Neuron (in vitro differentiated cells): Measurements from ENCODE around the gene ZNF679.
A peak's percentile ranks its signal among the peaks of the same experiment; 100 is the strongest.
"Not testable (repeated sequence)": the region's sequence is repeated elsewhere in the genome, so short reads cannot be mapped to it uniquely, and the experiment has no call there.

Source experiments
- H2AFZ ChIP-seq: one replicate; pipeline ENCODE4 v1.6.1; 2013; ENCODE audit warnings: low read depth, mild to moderate bottlenecking, inconsistent platforms, low read length, moderate library complexity
- H3K27me3 ChIP-seq: one replicate; pipeline ENCODE4 v1.6.1; 2013; ENCODE audit warnings: low read length; ENCODE audit not compliant: insufficient read depth
- H3K36me3 ChIP-seq: one replicate; pipeline ENCODE4 v1.6.1; 2013; ENCODE audit warnings: low read length; ENCODE audit not compliant: insufficient read depth
- H3K4me1 ChIP-seq: one replicate; pipeline ENCODE4 v1.6.1; 2013; ENCODE audit warnings: low read length; ENCODE audit not compliant: insufficient read depth
- H3K4me3 ChIP-seq: 2 replicates; pipeline ENCODE4 v1.5.1; 2013; ENCODE audit warnings: mild to moderate bottlenecking, low read length, moderate library complexity
- H3K9me3 ChIP-seq: one replicate; pipeline ENCODE4 v1.6.1; 2013; ENCODE audit warnings: low read length

The ZNF679 gene

DNA sequence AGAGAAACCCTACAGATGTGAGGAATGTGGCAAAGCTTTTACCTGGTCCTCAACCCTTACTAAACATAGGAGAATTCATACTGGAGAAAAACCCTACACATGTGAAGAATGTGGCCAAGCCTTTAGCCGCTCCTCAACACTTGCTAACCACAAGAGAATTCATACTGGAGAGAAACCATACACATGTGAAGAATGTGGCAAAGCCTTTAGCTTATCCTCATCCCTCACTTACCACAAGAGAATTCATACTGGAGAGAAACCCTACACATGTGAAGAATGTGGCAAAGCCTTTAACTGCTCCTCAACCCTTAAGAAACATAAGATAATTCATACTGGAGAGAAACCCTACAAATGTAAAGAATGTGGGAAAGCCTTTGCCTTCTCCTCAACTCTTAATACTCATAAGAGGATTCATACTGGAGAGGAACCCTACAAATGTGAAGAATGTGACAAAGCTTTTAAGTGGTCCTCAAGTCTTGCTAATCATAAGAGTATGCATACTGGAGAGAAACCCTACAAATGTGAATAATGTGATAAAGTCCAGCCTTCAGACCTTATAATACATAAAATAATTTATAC lies 38.2 kb downstream of the ZNF679 start:
- no peaks in the 10 kb centered on the region for H3K9me3 ChIP-seq

DNA sequence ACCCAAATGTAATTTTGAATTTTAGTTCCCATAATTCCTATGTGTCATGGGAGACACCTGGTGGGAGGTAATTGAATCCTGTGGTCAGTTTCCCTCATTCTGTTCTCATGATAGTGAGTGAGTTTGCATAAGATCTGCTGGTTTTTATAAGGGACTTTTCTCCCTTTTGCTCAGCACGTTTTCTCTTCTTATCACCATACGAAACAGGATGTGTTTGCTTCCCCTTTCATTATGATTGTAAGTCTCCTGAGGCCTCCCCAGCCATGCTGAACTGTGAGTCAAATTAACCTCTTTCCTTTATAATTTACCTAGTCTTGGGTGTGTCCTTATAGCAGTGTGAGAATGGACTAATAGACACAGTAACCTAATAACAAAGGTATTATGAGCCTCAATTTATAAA lies 49.4 kb downstream of the ZNF679 start:
- H2AFZ ChIP-seq, result no peak overlapping the region
- H3K4me3 ChIP-seq, result no peak overlapping the region
- H3K9me3 ChIP-seq, result no peaks in the 10 kb centered on the region

More for the DNA sequence above, 38.2 kb downstream of the ZNF679 start:
- H3K27me3 ChIP-seq, result no peaks in the 10 kb centered on the region
- H2AFZ ChIP-seq, result no peak overlapping the region
- H3K4me1 ChIP-seq, result no peaks in the 10 kb centered on the region
- H3K36me3 ChIP-seq, result no peaks in the 10 kb centered on the region
- no peak overlapping the region for H3K4me3 ChIP-seq

DNA sequence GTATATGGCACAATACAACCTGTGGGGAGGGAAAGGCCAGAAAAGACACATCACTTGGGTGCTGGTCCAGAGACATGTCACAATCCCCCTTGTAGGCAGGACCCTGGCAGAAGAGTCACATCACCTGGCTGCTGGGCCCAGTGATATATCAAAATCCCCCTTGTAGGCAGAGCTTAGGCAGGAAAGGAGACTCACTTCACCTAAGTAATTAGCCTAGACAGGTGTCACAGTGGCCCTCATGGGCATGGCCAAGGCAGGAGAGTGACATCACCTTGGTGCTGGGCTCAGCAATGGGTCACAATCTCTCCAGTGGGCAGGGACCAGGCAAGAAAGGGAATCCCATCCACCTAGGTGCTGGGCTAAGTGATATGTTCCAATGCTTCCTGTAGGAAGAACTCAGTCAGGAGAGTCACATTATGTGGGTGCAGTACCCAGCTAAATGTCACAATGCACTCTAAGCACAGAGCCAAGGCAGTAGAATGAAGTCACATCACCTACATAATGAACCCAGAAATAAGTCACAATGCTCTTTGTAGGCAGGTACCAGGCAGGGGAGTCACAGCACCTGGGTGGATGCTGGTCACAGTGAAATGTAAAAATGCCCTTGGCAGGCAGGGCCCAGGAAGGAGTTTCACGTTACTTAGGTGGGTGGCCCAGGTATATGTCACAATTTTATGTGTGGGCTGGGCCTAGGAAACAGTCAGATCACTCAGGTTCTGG lies 66.6 kb downstream of the ZNF679 start:
- H3K9me3 ChIP-seq, result no peaks in the 10 kb centered on the region
- no peak overlapping the region for H3K4me3 ChIP-seq
- no peaks in the 10 kb centered on the region for H3K36me3 ChIP-seq
- no peak overlapping the region for H2AFZ ChIP-seq
- H3K27me3 ChIP-seq, result no peaks in the 10 kb centered on the region
- no peaks in the 10 kb centered on the region for H3K4me1 ChIP-seq

More for the DNA sequence above, 49.4 kb downstream of the ZNF679 start:
- H3K4me1 ChIP-seq, result no peaks in the 10 kb centered on the region
- H3K36me3 ChIP-seq, result no peaks in the 10 kb centered on the region
- no peaks in the 10 kb centered on the region for H3K27me3 ChIP-seq

DNA sequence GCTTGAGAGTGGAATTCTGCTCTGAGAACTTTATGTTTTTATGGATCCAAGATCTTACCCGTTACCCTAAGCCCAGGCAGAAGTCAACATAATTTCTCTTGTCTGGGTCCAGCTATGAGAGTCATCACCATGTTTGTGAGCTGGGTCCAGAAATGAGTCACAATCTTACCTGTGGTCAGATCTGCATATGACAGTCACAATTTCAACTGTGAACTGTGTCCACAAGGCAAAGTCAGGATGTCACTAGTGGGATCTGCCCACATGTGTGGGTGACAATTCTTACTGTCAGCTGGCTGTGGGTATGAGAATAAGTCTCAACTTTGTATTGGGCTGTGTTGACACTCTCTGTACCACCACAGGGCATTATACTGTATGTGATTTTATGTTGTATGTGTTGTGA lies 69.1 kb downstream of the ZNF679 start:
- not testable (repeated sequence) for H3K36me3 ChIP-seq, H2AFZ ChIP-seq, H3K27me3 ChIP-seq, H3K4me1 ChIP-seq, H3K4me3 ChIP-seq, H3K9me3 ChIP-seq

DNA sequence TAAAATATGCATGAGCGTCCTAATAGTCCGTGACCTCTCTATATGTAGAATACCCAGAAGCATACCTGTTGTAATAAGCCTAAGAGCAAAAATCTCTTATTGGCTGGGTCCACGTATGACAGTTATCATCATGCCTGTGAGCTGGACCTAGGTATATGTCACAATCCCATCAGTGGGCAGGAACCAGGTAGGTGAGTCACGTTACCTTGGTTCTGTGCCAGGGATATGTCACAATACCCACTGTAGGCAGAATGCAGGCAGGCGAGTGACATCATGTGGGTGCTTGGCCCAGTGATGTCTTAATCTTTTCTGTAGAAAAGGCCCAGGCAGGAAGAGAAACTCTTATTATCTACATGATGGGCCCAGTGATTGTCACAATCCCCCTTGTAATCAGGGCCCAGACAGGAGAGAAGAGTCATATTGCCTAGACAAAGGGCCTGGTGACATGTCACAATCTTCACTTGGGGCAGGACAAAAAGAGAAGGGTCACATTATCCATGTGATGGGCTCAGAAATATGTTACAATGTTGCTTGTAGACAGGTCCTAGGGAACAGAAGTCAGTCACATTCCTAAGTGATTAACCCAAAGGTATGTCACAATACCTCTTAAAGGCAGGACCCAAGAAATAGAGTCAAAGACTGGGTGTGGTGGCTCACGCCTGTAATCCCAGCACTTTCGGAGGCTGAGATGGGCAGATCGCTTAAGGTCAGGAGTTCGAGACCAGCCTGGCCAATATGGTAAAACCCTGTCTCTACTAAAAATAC lies 72.5 kb downstream of the ZNF679 start:
- Histone ChIP-seq H3K9me3 (no peaks in the 10 kb centered on the region), H2AFZ (no peak overlapping the region), H3K4me1 (no peaks in the 10 kb centered on the region), H3K36me3 (no peaks in the 10 kb centered on the region), H3K4me3 (no peak overlapping the region), H3K27me3 (no peaks in the 10 kb centered on the region)

DNA sequence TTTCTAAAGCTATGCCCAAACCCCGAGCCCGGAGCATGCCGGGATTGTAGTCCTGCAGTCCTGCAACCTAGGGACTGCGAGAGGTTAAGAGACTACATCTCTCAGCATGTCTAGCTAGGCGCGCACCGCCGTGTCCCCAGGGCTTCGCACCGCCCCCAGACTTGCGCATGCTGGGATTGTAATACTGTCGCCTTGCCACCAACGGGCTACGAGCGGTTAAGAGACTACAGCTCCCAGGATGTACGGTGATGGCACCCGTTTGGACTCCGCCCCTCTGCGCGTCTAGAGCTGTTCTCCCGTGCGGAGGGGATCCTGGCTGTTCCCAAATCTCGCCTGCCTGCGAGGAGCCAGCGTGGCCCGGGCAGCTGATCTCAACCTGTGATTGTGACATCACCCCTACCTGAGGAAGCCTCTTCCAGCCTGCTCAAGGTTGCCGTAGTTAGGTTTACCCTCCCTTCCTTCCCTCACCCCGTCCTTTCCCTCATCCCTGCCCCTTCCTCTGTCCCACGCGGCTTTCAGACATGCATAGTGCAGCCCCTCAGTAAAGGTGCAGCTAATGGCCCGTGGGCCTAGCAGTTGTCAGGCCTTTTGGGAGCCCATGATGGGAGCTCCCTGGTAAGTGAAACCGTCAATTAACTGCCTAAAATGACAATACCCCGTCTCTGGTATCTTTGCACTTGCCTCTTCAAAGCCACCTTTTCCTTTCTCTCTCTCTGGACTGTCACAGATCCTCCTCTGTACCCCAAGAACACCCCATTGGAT lies 79.2 kb downstream of the ZNF679 start:
- Histone ChIP-seq H3K9me3 (no peaks in the 10 kb centered on the region), H3K4me1 (no peaks in the 10 kb centered on the region)

DNA sequence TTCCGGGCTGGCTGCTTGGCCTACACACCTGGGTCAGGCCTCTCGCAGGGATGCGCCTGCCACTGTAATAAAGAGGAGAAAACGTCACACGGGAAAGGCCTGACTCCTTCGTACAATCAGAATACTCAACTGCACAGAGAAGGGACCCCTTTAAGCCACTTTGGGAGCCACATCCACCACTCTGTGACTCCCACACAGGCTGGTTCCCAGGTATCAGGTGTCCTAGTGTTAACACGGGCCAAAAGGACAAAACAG lies 79.7 kb downstream of the ZNF679 start:
- no peak overlapping the region for H2AFZ ChIP-seq
- H3K36me3 ChIP-seq, result no peaks in the 10 kb centered on the region
- no peak overlapping the region for H3K4me3 ChIP-seq
- no peaks in the 10 kb centered on the region for H3K4me1 ChIP-seq
- H3K27me3 ChIP-seq, result no peaks in the 10 kb centered on the region
- H3K9me3 ChIP-seq, result no peaks in the 10 kb centered on the region

More for the DNA sequence above, 79.2 kb downstream of the ZNF679 start:
- no peak overlapping the region for H3K4me3 ChIP-seq
- no peaks in the 10 kb centered on the region for H3K36me3 ChIP-seq
- H3K27me3 ChIP-seq, result no peaks in the 10 kb centered on the region
- H2AFZ ChIP-seq, result no peak overlapping the region

DNA sequence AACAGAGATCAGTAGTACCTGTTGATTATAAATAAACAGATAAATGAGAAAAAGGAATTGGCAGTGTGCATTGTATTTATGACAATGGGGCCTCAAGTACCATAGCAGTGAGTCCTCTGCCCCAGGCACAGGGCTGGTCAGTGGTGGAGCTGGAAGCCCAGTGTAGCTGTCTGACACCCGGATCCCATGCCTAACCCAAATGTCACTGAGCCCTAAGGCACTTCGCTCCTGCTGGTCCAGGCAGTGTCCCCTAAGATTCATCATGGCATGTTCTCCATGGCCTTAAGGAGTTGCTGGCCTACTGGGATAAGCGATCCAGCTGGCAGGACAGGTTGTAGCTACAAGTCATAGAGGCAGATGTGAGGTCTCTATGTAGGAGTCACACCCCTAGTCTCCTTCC lies 82.2 kb downstream of the ZNF679 start:
- Histone ChIP-seq H3K27me3 (no peaks in the 10 kb centered on the region), H2AFZ (no peak overlapping the region), H3K36me3 (no peaks in the 10 kb centered on the region), H3K4me3 (no peak overlapping the region), H3K9me3 (no peaks in the 10 kb centered on the region), H3K4me1 (no peaks in the 10 kb centered on the region)

DNA sequence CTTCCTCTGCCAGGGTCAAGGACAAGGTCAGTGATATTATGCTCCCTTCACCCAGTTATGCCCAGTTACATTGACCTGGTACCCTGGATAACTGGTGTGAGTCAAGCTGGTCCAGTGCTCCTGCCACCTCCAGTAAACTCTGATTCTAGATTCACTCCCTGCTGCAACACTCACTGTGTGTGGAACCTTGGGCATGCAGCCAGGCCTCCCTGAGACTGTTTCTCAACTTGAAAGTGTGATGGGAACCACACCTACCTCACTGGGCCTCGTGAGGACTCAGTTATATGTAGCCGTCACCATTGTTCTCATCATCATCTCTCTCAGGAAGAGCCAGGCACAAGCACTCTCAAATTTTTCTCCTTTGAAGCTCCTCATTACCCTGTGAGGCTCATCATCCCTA lies 84.6 kb downstream of the ZNF679 start:
- Histone ChIP-seq H3K9me3 (no peaks in the 10 kb centered on the region), H3K4me3 (no peak overlapping the region), H2AFZ (no peak overlapping the region), H3K4me1 (no peaks in the 10 kb centered on the region), H3K36me3 (no peaks in the 10 kb centered on the region), H3K27me3 (no peaks in the 10 kb centered on the region)

DNA sequence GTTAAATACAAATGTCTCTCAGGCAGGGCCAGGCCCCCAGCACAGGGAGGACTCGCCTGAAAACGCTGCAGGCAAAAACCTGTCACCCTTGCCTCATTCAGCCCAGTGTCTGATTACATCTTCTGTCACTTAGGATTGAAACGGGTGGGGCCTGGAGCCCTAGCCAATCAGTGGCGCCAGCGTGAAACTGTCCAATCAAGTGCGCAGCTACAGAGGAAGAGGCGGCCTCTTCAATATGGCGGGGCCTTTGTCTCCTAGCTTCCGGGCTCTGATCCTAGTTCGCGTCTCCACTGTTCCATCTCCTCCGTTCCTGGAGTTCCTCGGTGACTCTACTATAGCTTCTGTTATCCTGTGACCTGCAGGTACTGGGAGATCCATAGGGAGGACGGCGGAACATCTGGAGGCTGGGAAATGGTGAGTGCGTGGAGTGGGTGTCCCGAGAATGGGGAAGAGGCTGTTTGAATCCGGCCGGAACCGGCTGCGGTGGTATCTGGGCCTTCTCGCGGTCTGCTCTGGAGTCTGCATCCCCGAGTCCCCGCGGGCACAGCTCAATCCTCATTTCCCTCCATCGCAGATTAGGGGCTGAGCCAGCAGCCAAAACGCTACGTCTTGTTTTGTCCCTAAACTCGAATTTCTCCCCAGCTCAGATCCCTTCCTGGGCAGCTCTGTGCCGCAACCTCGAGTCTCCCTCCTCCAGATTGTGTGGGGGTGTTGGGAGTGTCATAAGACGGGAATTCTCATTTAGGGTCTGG lies 85.6 kb downstream of the ZNF679 start, which contains the start of gene ZNF736:
Gene ZNF736, plus strand, starts transcription at position 222 of the 752 bp plus-strand sequence. Its CDS starts 190 bp downstream, at position 412.
- Histone ChIP-seq H3K9me3 (no peaks in the 10 kb centered on the region), H3K4me1 (no peaks in the 10 kb centered on the region), H2AFZ (peak within 1 kb of the TSS; percentile 12), H3K36me3 (no peaks in the 10 kb centered on the region), H3K4me3 (peak within 1 kb of the TSS; percentile 46), H3K27me3 (no peaks in the 10 kb centered on the region)

DNA sequence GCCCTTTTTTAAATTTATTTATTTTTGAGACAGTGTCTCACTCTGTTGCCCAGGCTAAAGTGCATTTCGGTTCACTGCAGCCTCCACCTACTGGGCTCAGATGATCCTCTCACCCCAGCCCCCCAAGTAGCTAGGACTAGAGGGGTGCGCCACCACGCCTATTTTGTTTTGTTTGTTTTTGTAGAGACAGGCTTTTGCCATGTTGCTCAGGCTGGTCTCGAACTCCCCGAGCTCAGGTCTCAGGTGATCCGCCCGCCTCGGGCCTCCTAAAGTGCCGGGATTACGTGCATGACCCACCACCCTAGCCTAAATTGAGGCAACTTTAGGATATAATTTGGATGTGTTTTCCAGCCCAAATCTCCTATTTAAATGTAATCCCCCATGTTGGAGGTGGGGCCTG lies 86.3 kb downstream of the ZNF679 start:
- H3K4me3 ChIP-seq, result peak overlapping the region; percentile 46

DNA sequence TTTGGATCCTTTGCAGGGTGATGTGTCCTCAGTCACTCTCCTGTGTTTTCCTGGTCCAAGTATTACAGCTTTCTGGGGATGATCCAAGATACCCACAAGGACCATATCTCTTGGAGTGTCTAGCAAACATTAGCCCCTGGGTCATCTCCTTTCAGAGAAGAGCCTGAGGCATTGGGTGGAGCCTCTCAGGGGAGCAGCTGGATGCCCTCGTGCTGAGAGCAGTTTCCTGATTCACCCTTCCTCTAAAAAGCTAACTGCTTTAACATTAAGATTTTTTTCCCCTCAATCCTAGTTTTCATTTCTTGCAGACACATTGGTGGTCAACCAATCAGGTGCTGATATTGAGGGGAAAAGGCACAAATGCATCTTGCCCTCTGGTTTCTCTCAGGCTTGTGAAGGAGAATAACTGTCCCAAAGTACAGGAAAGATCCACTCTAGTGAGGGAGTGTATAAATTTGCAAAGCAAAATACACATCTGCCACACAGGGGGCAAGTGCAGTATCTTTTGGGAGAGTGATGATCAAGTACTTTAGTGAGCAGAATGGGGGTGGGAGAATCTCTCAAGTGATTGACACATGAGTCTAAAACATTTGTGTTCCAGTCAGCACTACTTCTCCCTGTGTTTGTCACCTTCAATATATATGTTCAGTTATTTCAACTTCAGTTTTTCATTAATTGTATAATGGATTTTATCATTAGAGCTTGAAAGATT lies 87.9 kb downstream of the ZNF679 start:
- not testable (repeated sequence) for H3K9me3 ChIP-seq, H3K4me1 ChIP-seq, H3K4me3 ChIP-seq, H2AFZ ChIP-seq, H3K36me3 ChIP-seq, H3K27me3 ChIP-seq

More for the DNA sequence above, 86.3 kb downstream of the ZNF679 start:
- Histone ChIP-seq H3K36me3 (no peaks in the 10 kb centered on the region), H3K4me1 (no peaks in the 10 kb centered on the region), H3K9me3 (no peaks in the 10 kb centered on the region), H2AFZ (peak overlapping the region; percentile 12), H3K27me3 (no peaks in the 10 kb centered on the region)
